Astrocyte (in vitro differentiated cells and primary cell): Measurements from ENCODE around the gene EBF4. TPM values are rescaled to one million over a fixed set of nuclear protein-coding genes. Genes with fewer than 3 reads are reported as not detected.

Source experiments
- DNase-seq: peaks from one replicate; pipeline ENCODE4 v3.0.0-alpha.2; 2010; ENCODE audit warnings: low read depth
- FAIRE-seq: peaks from 2 replicates; lab custom pipeline; 2011; peaks lifted over from hg19 to GRCh38; lab: Jason Lieb, UNC
- H2AFZ ChIP-seq: 2 replicates; pipeline ENCODE4 v1.6.0; 2012; ENCODE audit warnings: low read depth, low read length, inconsistent platforms
- H3K27ac ChIP-seq: 2 replicates; pipeline ENCODE4 v1.5.1; 2011; ENCODE audit warnings: low read depth, low read length, inconsistent platforms
- H3K27me3 ChIP-seq: 2 replicates; pipeline ENCODE4 v1.6.0; 2011; ENCODE audit warnings: low read length, inconsistent platforms; ENCODE audit not compliant: insufficient read depth
- H3K36me3 ChIP-seq: 2 replicates; pipeline ENCODE4 v1.5.1; 2011; ENCODE audit warnings: low read length, inconsistent platforms; ENCODE audit not compliant: insufficient read depth
- H3K4me1 ChIP-seq: 2 replicates; pipeline ENCODE4 v1.5.1; 2011; ENCODE audit warnings: low read length, inconsistent platforms; ENCODE audit not compliant: insufficient read depth
- H3K4me2 ChIP-seq: 2 replicates; pipeline ENCODE4 v1.6.0; 2012; ENCODE audit warnings: low read length, inconsistent platforms
- H3K4me3 ChIP-seq: 2 replicates; pipeline ENCODE4 v1.5.1; 2011; ENCODE audit warnings: low read depth, mild to moderate bottlenecking, low read length, inconsistent platforms; ENCODE audit not compliant: insufficient read depth
- H3K79me2 ChIP-seq: 2 replicates; pipeline ENCODE4 v1.6.0; 2012; ENCODE audit warnings: mild to moderate bottlenecking, low read length, inconsistent platforms; ENCODE audit not compliant: insufficient read depth
- H3K9ac ChIP-seq: 2 replicates; pipeline ENCODE4 v1.6.0; 2012; ENCODE audit warnings: mild to moderate bottlenecking, low read length, inconsistent platforms
- H3K9me3 ChIP-seq: 2 replicates; pipeline ENCODE4 v1.5.1; 2012; ENCODE audit warnings: low read depth, mild to moderate bottlenecking, low read length, inconsistent platforms; ENCODE audit not compliant: insufficient read depth
- H4K20me1 ChIP-seq: 2 replicates; pipeline ENCODE4 v1.6.0; 2012; ENCODE audit warnings: low read length, inconsistent platforms; ENCODE audit not compliant: insufficient read depth
- H3K27ac Mint-ChIP-seq: one replicate; pipeline ENCODE4 v1.8.0; 2021; ENCODE audit warnings: mild to moderate bottlenecking, mixed read lengths; ENCODE audit not compliant: unreplicated experiment
- H3K27me3 Mint-ChIP-seq: one replicate; pipeline ENCODE4 v1.8.0; 2021; ENCODE audit warnings: low read depth, mixed read lengths; ENCODE audit not compliant: unreplicated experiment
- H3K36me3 Mint-ChIP-seq: one replicate; pipeline ENCODE4 v1.8.0; 2021; ENCODE audit warnings: low read depth, mixed read lengths; ENCODE audit not compliant: unreplicated experiment
- H3K4me1 Mint-ChIP-seq: one replicate; pipeline ENCODE4 v1.8.0; 2021; ENCODE audit warnings: low read depth, mixed read lengths; ENCODE audit not compliant: unreplicated experiment
- H3K4me3 Mint-ChIP-seq: one replicate; pipeline ENCODE4 v1.8.0; 2021; ENCODE audit warnings: mild to moderate bottlenecking, moderate library complexity, mixed read lengths; ENCODE audit not compliant: unreplicated experiment
- H3K9me3 Mint-ChIP-seq: one replicate; pipeline ENCODE4 v1.8.0; 2021; ENCODE audit warnings: mild to moderate bottlenecking, mixed read lengths; ENCODE audit not compliant: unreplicated experiment
- EZH2 ChIP-seq: IDR thresholded peaks from 2 replicates; pipeline ENCODE4 v1.6.1; 2012; ENCODE audit warnings: mild to moderate bottlenecking, low read length, inconsistent platforms; ENCODE audit not compliant: insufficient read depth
- total RNA-seq: library from RNA; stranded (reverse); gene quantifications from 2 replicates; pipeline ENCODE4 v1.2.1, GENCODE V29; 2021
- TF ChIP-seq, protein P1 (sequence below): IDR thresholded peaks from 2 replicates; pipeline ENCODE4 v1.5.1; 2011; ENCODE audit warnings: low read depth, mild to moderate bottlenecking, inconsistent platforms, low read length, moderate library complexity; ENCODE audit not compliant: insufficient read depth

The EBF4 gene
- total RNA-seq, 1 donor from 2014 or later: 2.3 TPM

DNA sequence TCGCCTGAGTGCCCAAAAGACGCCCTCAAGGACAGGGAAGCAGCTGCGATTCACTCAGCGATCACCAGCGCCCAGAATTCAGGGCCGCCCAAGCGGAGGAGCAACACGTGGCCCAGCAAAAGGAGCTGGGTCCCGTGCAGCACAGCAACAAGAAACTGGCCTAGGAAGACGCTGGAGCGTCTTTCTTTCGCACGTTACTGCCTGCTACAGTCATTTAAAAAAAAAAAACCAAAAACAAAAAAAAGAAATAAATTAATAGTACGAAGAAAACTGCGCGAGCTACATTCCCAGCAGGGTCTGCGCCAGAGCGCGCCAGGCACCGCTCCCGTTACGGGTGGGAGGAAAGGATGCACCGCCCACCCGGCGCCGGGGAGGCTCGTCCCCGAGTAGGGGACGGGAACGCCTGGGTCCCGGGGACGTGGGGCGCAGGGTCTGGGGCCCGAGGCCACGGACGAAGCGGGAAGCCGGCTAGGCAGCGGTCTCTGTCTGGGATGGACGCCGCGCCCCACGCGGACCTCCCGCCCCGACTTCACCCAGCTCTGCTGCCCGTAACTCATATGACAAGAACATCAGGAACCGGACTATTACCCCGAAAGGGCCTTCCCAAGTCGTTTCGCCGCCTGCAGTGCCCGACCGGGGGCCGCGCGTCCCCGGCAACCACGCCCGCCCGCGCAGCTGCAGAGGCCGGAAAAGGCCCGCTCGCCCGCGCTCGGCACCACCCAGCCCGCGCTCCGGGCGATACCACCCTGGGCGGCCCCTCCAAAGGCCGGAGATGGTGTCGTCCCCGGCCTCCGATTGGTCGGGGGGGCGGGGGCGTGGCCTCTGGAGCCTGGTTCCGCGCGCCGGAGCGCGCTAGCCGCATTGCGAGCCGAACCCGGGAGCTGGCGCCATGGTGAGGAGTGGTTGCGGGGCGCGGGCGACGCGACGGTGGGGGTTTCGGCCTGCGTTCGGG is 40.5 kb upstream of the EBF4 start, which contains the start of gene NOP56:
Gene NOP56 (plus strand): TSS at position 861 of the 952 bp plus-strand sequence. CDS start 29 bp downstream, at position 890.
- no peak for FAIRE-seq
- Histone ChIP-seq H3K27ac (peak within 1 kb of the TSS; percentile 78), H3K9me3 (no peaks in the 10 kb centered on the region), H3K36me3 (peaks cover 34% of the 10 kb centered on the region), H3K79me2 (peaks cover 67% of the 10 kb centered on the region), H3K4me1 (peaks cover 18% of the 10 kb centered on the region), H3K4me2 (peak within 1 kb of the TSS; percentile 97), H3K27me3 (no peaks in the 10 kb centered on the region), H3K9ac (peak within 1 kb of the TSS; percentile 97), H2AFZ (peak within 1 kb of the TSS; percentile 89), H3K4me3 (peak within 1 kb of the TSS; percentile 100), H4K20me1 (peaks cover 45% of the 10 kb centered on the region)
- TF ChIP-seq, protein P1, sequence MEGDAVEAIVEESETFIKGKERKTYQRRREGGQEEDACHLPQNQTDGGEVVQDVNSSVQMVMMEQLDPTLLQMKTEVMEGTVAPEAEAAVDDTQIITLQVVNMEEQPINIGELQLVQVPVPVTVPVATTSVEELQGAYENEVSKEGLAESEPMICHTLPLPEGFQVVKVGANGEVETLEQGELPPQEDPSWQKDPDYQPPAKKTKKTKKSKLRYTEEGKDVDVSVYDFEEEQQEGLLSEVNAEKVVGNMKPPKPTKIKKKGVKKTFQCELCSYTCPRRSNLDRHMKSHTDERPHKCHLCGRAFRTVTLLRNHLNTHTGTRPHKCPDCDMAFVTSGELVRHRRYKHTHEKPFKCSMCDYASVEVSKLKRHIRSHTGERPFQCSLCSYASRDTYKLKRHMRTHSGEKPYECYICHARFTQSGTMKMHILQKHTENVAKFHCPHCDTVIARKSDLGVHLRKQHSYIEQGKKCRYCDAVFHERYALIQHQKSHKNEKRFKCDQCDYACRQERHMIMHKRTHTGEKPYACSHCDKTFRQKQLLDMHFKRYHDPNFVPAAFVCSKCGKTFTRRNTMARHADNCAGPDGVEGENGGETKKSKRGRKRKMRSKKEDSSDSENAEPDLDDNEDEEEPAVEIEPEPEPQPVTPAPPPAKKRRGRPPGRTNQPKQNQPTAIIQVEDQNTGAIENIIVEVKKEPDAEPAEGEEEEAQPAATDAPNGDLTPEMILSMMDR: no peak
- TF ChIP-seq EZH2: no peak
- Mint-ChIP-seq H3K9me3 (no peaks in the 10 kb centered on the region), H3K4me1 (peaks cover 17% of the 10 kb centered on the region), H3K27ac (peak within 1 kb of the TSS; percentile 87), H3K27me3 (no peaks in the 10 kb centered on the region), H3K36me3 (peaks cover 28% of the 10 kb centered on the region), H3K4me3 (peak within 1 kb of the TSS; percentile 92)
- DNase-seq: peak; percentile 75

DNA sequence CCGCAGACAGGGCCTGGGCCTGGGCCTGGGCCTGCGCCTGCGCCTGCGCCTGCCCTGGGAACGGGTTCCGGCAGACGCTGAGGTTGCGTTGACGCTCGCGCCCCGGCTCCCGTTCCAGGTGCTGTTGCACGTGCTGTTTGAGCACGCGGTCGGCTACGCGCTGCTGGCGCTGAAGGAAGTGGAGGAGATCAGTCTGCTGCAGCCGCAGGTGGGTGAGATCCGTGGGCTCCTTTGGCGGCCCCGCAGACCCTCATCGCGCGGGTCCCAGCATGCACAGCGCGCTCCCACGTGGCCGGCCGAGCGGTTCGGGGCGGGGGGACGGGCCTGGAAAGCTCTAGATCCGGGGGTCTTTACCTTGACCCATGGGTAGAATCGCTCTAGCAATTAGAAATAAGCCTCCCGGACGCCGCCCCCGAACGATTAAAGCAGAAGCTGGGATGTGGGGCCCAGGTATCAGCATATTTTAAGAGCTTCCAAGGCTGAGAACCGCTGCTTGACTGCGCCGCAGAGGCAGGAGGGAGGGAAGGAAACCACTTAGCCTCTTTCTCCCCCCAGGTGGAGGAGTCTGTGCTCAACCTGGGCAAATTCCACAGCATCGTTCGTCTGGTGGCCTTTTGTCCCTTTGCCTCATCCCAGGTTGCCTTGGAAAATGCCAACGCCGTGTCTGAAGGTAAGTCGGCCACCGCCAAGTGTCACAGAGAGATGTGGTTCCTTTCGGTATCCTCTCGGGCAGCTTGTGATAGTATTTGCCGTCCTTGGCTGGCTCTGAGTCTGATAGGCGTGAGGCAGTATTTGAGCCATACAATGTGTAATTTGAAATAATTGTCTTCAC is 39.6 kb upstream of the EBF4 start:
- Histone ChIP-seq H3K27ac (peak overlapping the region; percentile 64), H3K4me1 (peaks cover 18% of the 10 kb centered on the region), H3K4me3 (peak overlapping the region; percentile 100), H2AFZ (peak overlapping the region; percentile 89), H3K36me3 (peaks cover 41% of the 10 kb centered on the region), H3K4me2 (peak overlapping the region; percentile 97), H4K20me1 (peaks cover 54% of the 10 kb centered on the region), H3K27me3 (no peaks in the 10 kb centered on the region), H3K9me3 (no peaks in the 10 kb centered on the region), H3K79me2 (peaks cover 70% of the 10 kb centered on the region), H3K9ac (peak overlapping the region; percentile 97)
- TF ChIP-seq, protein P1: no peak
- no peak for TF ChIP-seq EZH2
- H3K27me3 Mint-ChIP-seq: no peaks in the 10 kb centered on the region
- no peak for FAIRE-seq
- no peak for DNase-seq
- H3K27ac Mint-ChIP-seq: peak overlapping the region; percentile 72
- H3K36me3 Mint-ChIP-seq: peaks cover 37% of the 10 kb centered on the region
- peaks cover 22% of the 10 kb centered on the region for H3K4me1 Mint-ChIP-seq
- peak overlapping the region; percentile 92 for H3K4me3 Mint-ChIP-seq
- H3K9me3 Mint-ChIP-seq: no peaks in the 10 kb centered on the region
